H1 (cell line): ENCODE results near the gene DUSP1.

Experiments
- BRCA1 ChIP-seq: IDR thresholded peaks from 2 replicates; pipeline ENCODE4 v1.6.1; 2012; ENCODE audit warnings: low read depth, low read length, improper control_type of control experiment
- POLR2A ChIP-seq, 2 experiments: IDR thresholded peaks; 1 replicate in 1 of 2; 2 replicates in 1 of 2; pipeline ENCODE4 v1.6.1; 2011; ENCODE audit warnings: low read depth in 2 of 2, low read length in 2 of 2, mild to moderate bottlenecking in 2 of 2; ENCODE audit errors: control extremely low read depth in 1 of 2
- SP1 ChIP-seq: IDR thresholded peaks from 2 replicates; pipeline ENCODE4 v1.6.1; 2011; ENCODE audit warnings: low read depth, low read length
- SP2 ChIP-seq: IDR thresholded peaks from 2 replicates; pipeline ENCODE4 v1.6.1; 2012; ENCODE audit warnings: mild to moderate bottlenecking, low read length, inconsistent platforms

- TF ChIP-seq SP2 (no peak), BRCA1 (no peak), POLR2A (IDR thresholded peaks at IDR 0.05; ENCODE audit: control extremely low read depth in 1 of 2, low read depth in 2 of 2, low read length in 2 of 2) (no peak), SP1 (no peak)
Measured at GRCh38 chr5:172793577-172794488, 22.8 kb upstream of the DUSP1 start.
